ENCODE results near the gene KHDRBS2.

KHDRBS2 gene

GRCh38 chr6:62102387-62102786 lies 183.6 kb downstream of the KHDRBS2 start:
- no peak for TF ChIP-seq CTCF (conservative IDR thresholded peaks at IDR 0.05; ENCODE audit: low read depth, low read length)
- Histone ChIP-seq H3K4me1 (ENCODE audit: low read depth, poor library complexity, severe bottlenecking) (no peaks in the 10 kb centered on the region), H3K36me3 (ENCODE audit: insufficient read depth) (no peaks in the 10 kb centered on the region), H4K20me1 (ENCODE audit: insufficient read depth) (no peaks in the 10 kb centered on the region), H2AFZ (ENCODE audit: low read depth) (no peak overlapping the region), H3K4me2 (no peak overlapping the region), H3K27ac (no peak overlapping the region), H3K27me3 (ENCODE audit: insufficient read depth, low read depth) (no peaks in the 10 kb centered on the region), H3K79me2 (ENCODE audit: insufficient read depth, low read depth) (no peaks in the 10 kb centered on the region), H3K9ac (no peak overlapping the region), H3K4me3 (IDR thresholded peaks at IDR 0.05; ENCODE audit: insufficient read depth, low read depth, low read length) (no peak overlapping the region)

GRCh38 chr6:62090442-62091229 lies 195.4 kb downstream of the KHDRBS2 start:
- Histone ChIP-seq H3K27ac (no peak overlapping the region), H3K4me3 (IDR thresholded peaks at IDR 0.05; ENCODE audit: insufficient read depth, low read depth, low read length) (no peak overlapping the region)
- no peak for TF ChIP-seq CTCF (conservative IDR thresholded peaks at IDR 0.05; ENCODE audit: low read depth, low read length)

GRCh38 chr6:62089781-62090180 lies 196.2 kb downstream of the KHDRBS2 start:
- Histone ChIP-seq H2AFZ (ENCODE audit: low read depth) (no peak overlapping the region), H3K4me2 (no peak overlapping the region), H4K20me1 (ENCODE audit: insufficient read depth) (no peaks in the 10 kb centered on the region), H3K36me3 (ENCODE audit: insufficient read depth) (no peaks in the 10 kb centered on the region), H3K27me3 (ENCODE audit: insufficient read depth, low read depth) (no peaks in the 10 kb centered on the region), H3K4me3 (IDR thresholded peaks at IDR 0.05; ENCODE audit: insufficient read depth, low read depth, low read length) (no peak overlapping the region), H3K4me1 (ENCODE audit: low read depth, poor library complexity, severe bottlenecking) (no peaks in the 10 kb centered on the region), H3K9ac (no peak overlapping the region), H3K27ac (no peak overlapping the region), H3K79me2 (ENCODE audit: insufficient read depth, low read depth) (no peaks in the 10 kb centered on the region)
- no peak for TF ChIP-seq CTCF (conservative IDR thresholded peaks at IDR 0.05; ENCODE audit: low read depth, low read length)

More at GRCh38 chr6:62090442-62091229, 195.4 kb downstream of the KHDRBS2 start:
- H3K9ac ChIP-seq: no peak overlapping the region
- no peak overlapping the region for H2AFZ ChIP-seq (ENCODE audit: low read depth)
- H3K36me3 ChIP-seq (ENCODE audit: insufficient read depth): no peaks in the 10 kb centered on the region
- H3K4me1 ChIP-seq (ENCODE audit: low read depth, poor library complexity, severe bottlenecking): no peaks in the 10 kb centered on the region
- no peaks in the 10 kb centered on the region for H4K20me1 ChIP-seq (ENCODE audit: insufficient read depth)
- H3K79me2 ChIP-seq (ENCODE audit: insufficient read depth, low read depth): no peaks in the 10 kb centered on the region
- no peaks in the 10 kb centered on the region for H3K27me3 ChIP-seq (ENCODE audit: insufficient read depth, low read depth)
- no peak overlapping the region for H3K4me2 ChIP-seq

GRCh38 chr6:62086047-62086446 lies 200.0 kb downstream of the KHDRBS2 start:
- TF ChIP-seq CTCF (conservative IDR thresholded peaks at IDR 0.05; ENCODE audit: low read depth, low read length): no peak
- no peak overlapping the region for H2AFZ ChIP-seq (ENCODE audit: low read depth)
- H3K79me2 ChIP-seq (ENCODE audit: insufficient read depth, low read depth): no peaks in the 10 kb centered on the region
- no peak overlapping the region for H3K4me3 ChIP-seq (IDR thresholded peaks at IDR 0.05; ENCODE audit: insufficient read depth, low read depth, low read length)
- no peak overlapping the region for H3K27ac ChIP-seq
- H3K4me2 ChIP-seq: no peak overlapping the region
- H3K36me3 ChIP-seq (ENCODE audit: insufficient read depth): no peaks in the 10 kb centered on the region
- H3K4me1 ChIP-seq (ENCODE audit: low read depth, poor library complexity, severe bottlenecking): no peaks in the 10 kb centered on the region
- H4K20me1 ChIP-seq (ENCODE audit: insufficient read depth): no peaks in the 10 kb centered on the region
- no peak overlapping the region for H3K9ac ChIP-seq
- no peaks in the 10 kb centered on the region for H3K27me3 ChIP-seq (ENCODE audit: insufficient read depth, low read depth)
